Measurements from ENCODE around the gene SEC16B. TPM values are rescaled to one million over a fixed set of nuclear protein-coding genes. Genes with fewer than 3 reads are reported as not detected.
"Not testable (repeated sequence)": the region's sequence is repeated elsewhere in the genome, so short reads cannot be mapped to it uniquely, and the experiment has no call there.

SEC16B gene
- total RNA-seq, 2 experiments from 2014 or later: not detected

DNA sequence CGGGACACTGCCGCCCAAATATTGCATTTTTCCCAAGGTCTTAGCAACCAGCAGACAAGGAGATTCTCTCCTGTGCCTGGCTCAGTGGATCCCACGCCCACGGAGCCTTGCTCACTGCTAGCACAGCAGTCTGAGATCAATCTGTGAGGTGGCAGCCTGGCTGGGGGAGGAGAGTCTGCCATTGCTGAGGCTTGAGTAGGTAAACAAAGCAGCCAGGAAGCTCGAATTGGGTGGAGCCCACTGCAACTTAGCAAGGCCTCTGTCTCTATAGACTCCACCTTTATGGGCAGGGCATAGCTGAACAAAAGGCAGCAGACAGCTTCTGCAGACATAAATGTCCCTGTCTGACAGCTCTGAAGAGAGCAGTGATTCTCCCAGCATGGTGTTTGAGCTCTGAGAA lies 16.4 kb upstream of the SEC16B start:
- H3K4me1 Mint-ChIP-seq, H3K27ac Mint-ChIP-seq, H3K36me3 Mint-ChIP-seq, H3K4me3 Mint-ChIP-seq, H3K27me3 Mint-ChIP-seq, DNase-seq: not testable (repeated sequence)
- H3K9me3 Mint-ChIP-seq: peaks cover 24% of the 10 kb centered on the region

- H3K36me3 Mint-ChIP-seq: no peaks in the 10 kb centered on the region
- peaks cover 19% of the 10 kb centered on the region for H3K9me3 Mint-ChIP-seq
- DNase-seq: no peak
- H3K27ac Mint-ChIP-seq: no peak overlapping the region
- H3K27me3 Mint-ChIP-seq: no peaks in the 10 kb centered on the region
- H3K4me1 Mint-ChIP-seq: no peaks in the 10 kb centered on the region
- no peak overlapping the region for H3K4me3 Mint-ChIP-seq
Observed at GRCh38 chr1:177984761-177985160, 14.9 kb upstream of the SEC16B start.

DNA sequence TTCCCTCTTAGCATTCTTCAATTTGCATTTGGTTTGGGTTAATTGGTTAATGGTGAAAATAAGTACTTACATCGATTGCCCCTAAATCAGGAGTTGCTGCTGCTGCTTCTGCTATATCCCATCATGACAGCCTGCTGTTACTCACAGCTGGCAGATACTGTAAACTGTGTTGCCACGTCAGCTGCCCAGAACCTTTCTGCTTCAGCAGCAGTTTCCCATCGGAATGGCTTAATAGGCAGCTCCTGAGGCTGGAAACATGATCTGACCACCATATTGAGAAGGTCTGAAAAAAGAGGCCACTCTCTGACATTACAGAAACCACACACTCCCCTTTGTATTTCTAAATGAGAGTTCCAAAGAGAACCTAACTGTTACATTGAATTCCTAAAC lies 14.3 kb upstream of the SEC16B start:
- Mint-ChIP-seq H3K4me3 (no peak overlapping the region), H3K9me3 (peaks cover 13% of the 10 kb centered on the region), H3K27ac (no peak overlapping the region), H3K36me3 (no peaks in the 10 kb centered on the region), H3K27me3 (no peaks in the 10 kb centered on the region), H3K4me1 (no peaks in the 10 kb centered on the region)
- no peak for DNase-seq

DNA sequence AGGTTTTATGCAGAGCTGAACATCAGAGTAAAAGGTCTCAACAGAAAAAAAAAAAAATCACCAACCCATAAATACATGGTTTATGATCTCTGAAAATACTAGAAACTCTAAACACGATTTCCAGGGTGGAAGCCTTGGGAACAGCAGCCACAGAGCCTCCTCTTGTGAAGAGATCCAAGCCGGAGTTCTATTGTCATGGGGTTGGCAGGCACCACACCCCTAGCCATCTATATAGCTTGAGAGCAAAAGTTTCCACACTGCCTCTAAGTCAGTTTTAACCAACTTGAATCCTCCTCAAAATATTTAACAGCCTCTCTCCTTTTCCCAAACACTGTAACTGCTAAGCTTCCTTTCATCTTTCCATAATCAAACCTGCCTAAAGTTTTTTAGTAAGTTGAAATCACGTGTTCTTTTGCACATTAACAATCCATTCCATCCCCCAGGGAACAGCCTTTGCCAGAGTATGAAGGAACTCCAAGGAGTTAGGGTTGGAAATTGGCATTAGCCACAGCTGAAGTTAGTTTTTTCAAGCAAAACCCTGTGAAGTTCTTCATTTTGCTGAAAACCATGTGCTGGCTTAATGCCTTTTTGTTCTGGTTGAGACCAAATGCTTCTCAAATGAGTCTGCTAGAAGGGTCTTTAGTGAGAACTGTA lies 13.8 kb upstream of the SEC16B start:
- H3K27me3 Mint-ChIP-seq: no peaks in the 10 kb centered on the region
- H3K9me3 Mint-ChIP-seq: peaks cover 7% of the 10 kb centered on the region
- no peak overlapping the region for H3K27ac Mint-ChIP-seq
- H3K4me3 Mint-ChIP-seq: no peak overlapping the region
- no peaks in the 10 kb centered on the region for H3K4me1 Mint-ChIP-seq
- H3K36me3 Mint-ChIP-seq: no peaks in the 10 kb centered on the region
- no peak for DNase-seq

- Mint-ChIP-seq H3K4me3 (no peak overlapping the region), H3K27ac (no peak overlapping the region), H3K27me3 (no peaks in the 10 kb centered on the region), H3K36me3 (no peaks in the 10 kb centered on the region), H3K9me3 (peaks cover 6% of the 10 kb centered on the region), H3K4me1 (no peaks in the 10 kb centered on the region)
- no peak for DNase-seq
Observed at GRCh38 chr1:177983077-177983476, 13.2 kb upstream of the SEC16B start.

DNA sequence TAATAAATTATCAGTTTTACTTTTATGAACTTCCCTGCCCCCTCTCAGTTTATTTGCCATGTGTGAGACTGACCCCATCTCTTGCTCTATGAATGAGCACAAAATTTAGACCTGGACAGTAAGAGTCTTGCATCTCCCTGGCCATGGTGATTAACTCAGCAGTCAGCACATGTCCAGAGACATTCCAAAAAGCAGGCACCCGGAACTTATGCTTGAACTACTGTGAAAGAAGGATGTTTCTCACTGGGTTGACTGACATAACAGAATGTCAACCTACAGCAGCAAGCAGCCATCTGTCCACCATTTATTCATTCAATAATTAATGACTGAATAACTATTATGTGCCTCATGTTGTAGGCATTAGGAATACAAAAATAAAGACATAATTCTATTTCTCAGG lies 11.3 kb upstream of the SEC16B start:
- no peaks in the 10 kb centered on the region for H3K9me3 Mint-ChIP-seq
- H3K27ac Mint-ChIP-seq: no peak overlapping the region
- no peaks in the 10 kb centered on the region for H3K36me3 Mint-ChIP-seq
- H3K4me3 Mint-ChIP-seq: no peak overlapping the region
- DNase-seq: no peak
- no peaks in the 10 kb centered on the region for H3K4me1 Mint-ChIP-seq
- no peaks in the 10 kb centered on the region for H3K27me3 Mint-ChIP-seq

DNA sequence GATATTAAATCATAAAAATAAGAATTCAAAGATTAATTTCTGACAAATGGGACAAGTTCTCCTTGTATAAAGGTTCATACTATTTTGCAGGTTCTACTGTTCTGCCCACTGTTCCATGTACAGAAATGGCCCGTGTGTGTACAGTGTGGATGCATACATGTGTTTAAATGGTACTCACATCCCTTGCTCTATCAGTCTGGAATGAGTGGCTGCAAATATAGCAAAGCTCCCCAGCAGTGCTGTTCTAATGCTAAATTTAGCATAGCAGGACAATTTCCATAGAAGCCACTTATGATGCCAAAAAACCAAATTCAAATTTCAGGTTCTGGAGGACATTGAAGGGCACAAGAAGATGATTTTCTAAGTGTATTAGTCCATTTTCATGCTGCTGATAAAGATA lies 9.4 kb upstream of the SEC16B start:
- no peaks in the 10 kb centered on the region for H3K36me3 Mint-ChIP-seq
- no peak for DNase-seq
- H3K4me3 Mint-ChIP-seq: no peak overlapping the region
- H3K27me3 Mint-ChIP-seq: no peaks in the 10 kb centered on the region
- no peak overlapping the region for H3K27ac Mint-ChIP-seq
- H3K4me1 Mint-ChIP-seq: no peaks in the 10 kb centered on the region
- H3K9me3 Mint-ChIP-seq: no peaks in the 10 kb centered on the region

DNA sequence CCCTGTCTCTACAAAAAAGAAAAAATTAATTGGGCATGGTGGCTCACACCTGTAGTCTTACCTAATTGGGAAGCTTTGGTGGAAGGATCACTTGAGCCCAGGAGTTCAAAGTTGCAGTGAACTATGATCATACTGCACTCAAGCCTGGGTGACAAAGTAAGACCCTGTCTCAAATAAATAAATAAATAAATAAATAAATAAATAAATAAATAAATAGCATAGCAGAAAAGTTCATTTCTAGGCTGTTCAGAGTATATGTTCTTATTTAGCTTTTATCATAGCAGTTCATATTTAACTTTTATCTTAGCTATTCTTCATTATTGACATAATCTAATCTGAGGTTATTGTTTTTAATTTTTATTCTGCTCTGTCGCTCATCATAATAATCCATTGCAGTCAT lies 8.7 kb upstream of the SEC16B start:
- Mint-ChIP-seq H3K27ac (no peak overlapping the region), H3K4me3 (no peak overlapping the region), H3K27me3 (no peaks in the 10 kb centered on the region), H3K36me3 (no peaks in the 10 kb centered on the region), H3K4me1 (no peaks in the 10 kb centered on the region), H3K9me3 (no peaks in the 10 kb centered on the region)
- DNase-seq: no peak

- H3K27me3 Mint-ChIP-seq: no peaks in the 10 kb centered on the region
- no peak for DNase-seq
- H3K4me1 Mint-ChIP-seq: no peaks in the 10 kb centered on the region
- no peak overlapping the region for H3K27ac Mint-ChIP-seq
- no peaks in the 10 kb centered on the region for H3K9me3 Mint-ChIP-seq
- H3K4me3 Mint-ChIP-seq: no peak overlapping the region
- no peaks in the 10 kb centered on the region for H3K36me3 Mint-ChIP-seq
Observed at GRCh38 chr1:177977141-177977540, 7.3 kb upstream of the SEC16B start.

DNA sequence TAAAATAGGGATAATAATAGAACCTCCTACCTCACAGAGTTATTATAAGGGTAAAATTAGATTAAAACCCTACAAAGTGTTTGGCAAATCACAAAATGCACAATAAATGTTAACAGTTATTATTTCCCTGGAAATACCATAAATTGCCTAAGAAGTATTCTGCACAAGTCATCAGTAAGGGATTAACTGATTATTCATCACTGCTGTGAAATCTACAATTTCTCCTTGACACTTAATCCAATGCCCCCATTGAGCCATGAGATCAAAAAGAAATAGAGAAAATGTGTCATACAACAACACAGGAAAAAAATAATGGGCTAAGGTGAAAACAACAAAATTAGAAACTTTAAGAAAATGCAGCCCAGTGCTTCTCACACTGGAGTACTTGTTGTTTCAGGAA lies 6.7 kb upstream of the SEC16B start:
- H3K4me1 Mint-ChIP-seq: no peaks in the 10 kb centered on the region
- H3K9me3 Mint-ChIP-seq: no peaks in the 10 kb centered on the region
- no peaks in the 10 kb centered on the region for H3K36me3 Mint-ChIP-seq
- no peaks in the 10 kb centered on the region for H3K27me3 Mint-ChIP-seq
- H3K4me3 Mint-ChIP-seq: no peak overlapping the region
- no peak for DNase-seq
- no peak overlapping the region for H3K27ac Mint-ChIP-seq

DNA sequence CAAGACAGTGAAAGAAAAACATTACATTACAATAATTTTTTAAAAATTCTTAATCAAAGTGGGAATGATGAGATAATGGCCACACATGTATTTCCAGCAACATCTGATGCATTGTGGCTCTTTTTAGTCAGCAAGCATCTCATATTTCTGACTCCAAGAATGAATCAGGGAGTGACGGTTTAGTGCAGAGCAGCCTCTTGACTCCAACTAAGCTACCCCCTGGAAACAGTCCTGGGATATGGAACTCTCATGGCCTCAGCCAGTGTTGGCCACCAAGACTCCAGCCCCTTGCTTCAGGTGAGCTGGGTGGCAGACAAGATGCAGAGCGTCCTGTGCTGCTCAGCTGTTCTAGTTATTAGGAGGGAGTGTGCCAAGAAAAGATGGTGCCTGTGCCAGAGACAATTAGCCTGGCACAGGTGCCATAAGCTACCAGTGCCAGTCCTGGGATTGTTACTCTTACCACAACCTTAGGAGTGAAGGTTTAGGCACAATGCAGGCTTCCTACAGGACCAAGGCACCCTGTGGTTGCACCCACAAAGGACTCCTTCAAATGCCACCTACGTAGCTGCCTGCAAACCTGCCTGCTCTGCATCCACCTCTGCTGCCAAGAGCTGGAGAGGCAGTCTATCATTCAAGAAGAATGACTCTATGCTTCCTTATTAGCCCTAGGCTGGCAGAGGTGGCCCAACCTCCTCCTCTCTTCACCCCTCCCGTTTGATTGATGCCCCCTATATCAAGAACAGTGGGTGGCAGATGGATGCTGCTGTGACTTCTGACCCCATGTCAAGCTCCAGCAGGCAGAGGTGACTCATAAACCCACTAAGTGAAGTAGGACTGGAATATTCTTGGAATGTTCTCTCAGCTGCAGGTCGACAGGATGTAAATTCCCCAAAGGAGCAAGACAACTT lies 6.0 kb upstream of the SEC16B start:
- no peak overlapping the region for H3K27ac Mint-ChIP-seq
- no peak overlapping the region for H3K4me3 Mint-ChIP-seq
- H3K27me3 Mint-ChIP-seq: no peaks in the 10 kb centered on the region
- no peaks in the 10 kb centered on the region for H3K9me3 Mint-ChIP-seq
- no peaks in the 10 kb centered on the region for H3K4me1 Mint-ChIP-seq
- DNase-seq: no peak
- no peaks in the 10 kb centered on the region for H3K36me3 Mint-ChIP-seq

GRCh38 chr1:177973585-177973984 lies 3.7 kb upstream of the SEC16B start:
- no peaks in the 10 kb centered on the region for H3K36me3 Mint-ChIP-seq
- H3K4me3 Mint-ChIP-seq: no peak overlapping the region
- H3K4me1 Mint-ChIP-seq: no peaks in the 10 kb centered on the region
- no peaks in the 10 kb centered on the region for H3K9me3 Mint-ChIP-seq
- DNase-seq: no peak
- no peaks in the 10 kb centered on the region for H3K27me3 Mint-ChIP-seq
- no peak overlapping the region for H3K27ac Mint-ChIP-seq

DNA sequence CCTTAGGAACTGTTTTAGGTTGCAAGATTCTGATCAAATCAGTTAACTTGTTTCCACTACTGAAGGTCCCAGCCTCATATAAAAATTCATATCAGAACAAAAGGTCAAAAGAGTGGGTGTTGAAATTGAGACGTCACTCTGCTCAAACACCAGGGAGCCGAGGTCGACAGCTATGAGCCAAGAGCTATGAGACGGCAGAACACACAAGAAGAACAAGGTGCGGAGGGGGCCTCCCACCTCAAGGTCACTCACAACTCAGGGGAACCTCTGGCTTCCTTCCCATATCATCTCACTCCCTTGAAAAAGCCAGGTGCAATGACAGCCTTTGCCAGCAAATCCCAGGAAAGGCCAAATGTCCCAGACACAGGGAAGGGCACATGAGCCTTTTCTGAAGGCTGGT lies 749 bp downstream of the SEC16B start:
- Mint-ChIP-seq H3K4me3 (no peak overlapping the region), H3K36me3 (no peaks in the 10 kb centered on the region)

GRCh38 chr1:177966199-177966598 lies 3.7 kb downstream of the SEC16B start:
- Mint-ChIP-seq H3K9me3 (no peaks in the 10 kb centered on the region), H3K4me1 (no peaks in the 10 kb centered on the region)

More for the DNA sequence above, 749 bp downstream of the SEC16B start:
- Mint-ChIP-seq H3K9me3 (no peaks in the 10 kb centered on the region), H3K4me1 (no peaks in the 10 kb centered on the region), H3K27ac (no peak overlapping the region), H3K27me3 (no peaks in the 10 kb centered on the region)
- DNase-seq: no peak

DNA sequence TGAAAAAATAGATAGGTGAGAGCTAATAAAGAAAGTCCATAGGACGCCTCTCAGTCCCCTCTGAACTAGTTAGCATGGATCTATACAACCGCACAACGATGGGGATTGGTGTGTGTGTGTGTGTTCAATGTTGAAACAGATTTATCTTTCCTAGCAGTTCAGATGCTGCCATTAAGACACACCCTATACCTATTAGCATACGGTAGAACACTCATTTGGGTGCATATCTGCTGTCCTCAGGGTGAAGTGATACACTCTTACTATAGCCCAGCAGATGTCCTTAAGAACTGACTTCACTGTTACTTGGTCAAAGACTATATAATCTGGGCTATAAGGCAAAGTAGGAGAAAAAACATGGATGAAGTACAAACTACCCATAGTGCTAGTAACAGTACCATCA lies 4.6 kb downstream of the SEC16B start:
- Mint-ChIP-seq H3K4me3 (no peak overlapping the region), H3K9me3 (no peaks in the 10 kb centered on the region), H3K27ac (no peak overlapping the region), H3K27me3 (no peaks in the 10 kb centered on the region), H3K36me3 (no peaks in the 10 kb centered on the region), H3K4me1 (no peaks in the 10 kb centered on the region)
- DNase-seq: no peak

More at GRCh38 chr1:177966199-177966598, 3.7 kb downstream of the SEC16B start:
- Mint-ChIP-seq H3K27ac (no peak overlapping the region), H3K27me3 (no peaks in the 10 kb centered on the region), H3K36me3 (no peaks in the 10 kb centered on the region), H3K4me3 (no peak overlapping the region)
- no peak for DNase-seq

DNA sequence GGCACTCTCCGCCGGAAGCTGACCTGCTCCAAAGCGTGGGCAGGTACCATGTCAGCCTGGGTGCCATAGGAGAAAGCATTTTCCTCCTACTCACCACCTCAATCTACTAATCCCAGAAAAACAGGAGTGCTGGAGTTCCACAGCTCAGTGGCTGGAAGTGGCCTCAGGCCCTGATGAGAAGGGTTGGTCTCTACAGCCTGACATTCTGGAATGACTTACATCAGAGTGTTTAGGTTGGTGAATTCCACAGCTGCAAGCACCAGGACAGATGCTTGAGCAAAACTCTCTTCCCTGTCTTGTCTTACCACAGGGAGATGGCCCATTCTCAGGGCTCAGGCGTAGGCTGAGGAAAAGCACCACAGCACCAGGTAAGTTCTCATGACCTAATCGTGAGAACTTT lies 5.5 kb downstream of the SEC16B start:
- Mint-ChIP-seq H3K36me3 (no peaks in the 10 kb centered on the region), H3K4me1 (no peaks in the 10 kb centered on the region), H3K9me3 (no peaks in the 10 kb centered on the region), H3K27ac (no peak overlapping the region), H3K27me3 (no peaks in the 10 kb centered on the region), H3K4me3 (no peak overlapping the region)
- no peak for DNase-seq
